GM18498 (cell line): ENCODE results near the gene ARHGEF2.

Experiments used
- ATAC-seq: cut with Tn5 transposase; IDR thresholded peaks from one replicate; pipeline ENCODE4 v1.9.1; 2021; ENCODE audit warnings: mild to moderate bottlenecking, moderate library complexity; ENCODE audit not compliant: unreplicated experiment

ARHGEF2 gene

DNA sequence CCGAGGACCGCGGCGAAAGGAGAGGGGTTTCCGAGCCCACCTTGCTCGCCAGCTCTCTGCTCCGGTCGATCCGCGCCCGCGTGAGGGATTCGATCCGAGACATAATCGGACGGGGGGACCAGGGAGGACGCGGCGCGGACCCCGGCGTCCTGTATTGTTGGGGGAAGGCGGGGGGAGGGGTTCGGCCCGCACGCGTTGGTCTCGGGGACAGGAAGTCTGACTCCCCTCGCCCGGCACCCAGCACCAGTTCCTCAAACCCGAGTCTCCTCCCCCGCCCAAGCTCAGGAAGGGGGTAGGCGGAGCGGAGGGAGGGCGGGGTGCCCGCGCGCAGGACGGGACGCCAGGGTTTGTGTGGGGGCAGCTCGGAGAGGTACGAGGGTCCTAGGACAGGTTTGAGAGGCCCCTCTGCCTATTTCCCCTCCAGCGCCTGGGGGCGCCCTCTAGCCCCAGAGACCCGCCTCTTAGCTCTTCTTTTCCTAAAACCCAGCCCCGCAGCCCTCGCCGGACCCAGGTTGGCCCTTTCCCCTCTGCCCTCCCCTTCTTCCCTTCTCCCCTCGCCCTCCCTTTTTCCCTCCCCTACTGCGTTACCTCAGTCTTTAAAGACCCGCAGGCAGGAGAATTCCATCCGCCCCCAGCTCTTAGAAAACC, at the start of gene ARHGEF2:
Gene ARHGEF2 (minus strand): TSS at position 223 of the 648 bp plus-strand sequence. CDS start 120 bp downstream, at position 103.
- ATAC-seq, result peak; percentile 61

DNA sequence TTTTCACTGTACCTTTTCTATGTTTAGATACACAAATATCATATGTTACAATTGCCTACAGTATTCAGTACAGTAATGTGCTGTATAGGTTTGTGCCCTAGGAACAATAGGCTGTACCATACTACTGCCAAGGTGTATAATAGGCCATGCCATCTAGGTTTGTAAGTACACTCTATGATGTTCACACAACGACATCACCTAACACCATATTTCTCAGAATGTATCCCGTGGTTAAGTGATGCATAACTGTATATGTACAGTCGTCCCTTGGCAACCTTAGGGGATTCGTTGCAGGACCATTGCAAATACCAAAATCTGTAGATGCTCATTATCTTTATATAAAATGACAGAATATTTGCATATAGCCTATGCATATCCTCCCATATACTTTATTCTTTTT, 48.2 kb upstream of the ARHGEF2 start:
- no peak for ATAC-seq

DNA sequence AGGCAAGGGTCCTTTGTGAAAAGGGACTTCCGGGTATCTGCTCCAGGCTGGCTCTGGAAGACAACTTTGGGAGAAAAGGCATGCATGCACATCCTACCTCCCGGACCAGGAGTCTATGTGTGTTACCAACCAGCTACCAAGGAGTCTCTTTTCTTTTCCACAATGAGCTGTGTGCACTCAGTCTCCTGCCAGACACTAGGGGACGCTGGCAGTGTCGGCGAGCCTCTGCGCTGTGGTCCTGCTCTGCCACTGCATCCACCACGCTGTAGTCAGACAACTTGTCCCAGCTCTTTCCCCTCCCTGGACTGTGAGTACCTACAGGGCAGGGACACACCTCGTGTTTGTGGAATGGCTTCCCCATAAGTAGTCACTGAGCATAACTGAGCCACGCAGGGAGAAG, 47.5 kb upstream of the ARHGEF2 start:
- ATAC-seq, result no peak

DNA sequence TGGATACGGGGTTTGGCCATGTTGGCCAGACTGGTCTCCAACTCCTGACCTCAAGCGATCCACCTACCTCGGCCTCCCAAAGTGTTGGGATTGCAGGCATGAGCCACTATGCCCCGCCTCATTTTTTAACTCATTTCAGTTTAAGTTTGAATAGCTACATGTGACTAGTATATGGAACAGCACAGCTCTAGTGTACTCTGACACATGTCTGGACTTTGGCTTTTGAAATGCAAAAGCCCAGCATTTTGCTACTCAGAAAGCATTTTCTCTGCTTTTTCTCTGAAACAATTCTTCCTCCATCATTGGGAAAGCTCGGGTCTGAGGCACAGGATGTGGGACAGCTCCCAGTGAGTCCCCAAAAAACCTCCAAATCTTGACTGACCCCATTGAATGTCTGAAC, 46.5 kb upstream of the ARHGEF2 start:
- ATAC-seq, result no peak

DNA sequence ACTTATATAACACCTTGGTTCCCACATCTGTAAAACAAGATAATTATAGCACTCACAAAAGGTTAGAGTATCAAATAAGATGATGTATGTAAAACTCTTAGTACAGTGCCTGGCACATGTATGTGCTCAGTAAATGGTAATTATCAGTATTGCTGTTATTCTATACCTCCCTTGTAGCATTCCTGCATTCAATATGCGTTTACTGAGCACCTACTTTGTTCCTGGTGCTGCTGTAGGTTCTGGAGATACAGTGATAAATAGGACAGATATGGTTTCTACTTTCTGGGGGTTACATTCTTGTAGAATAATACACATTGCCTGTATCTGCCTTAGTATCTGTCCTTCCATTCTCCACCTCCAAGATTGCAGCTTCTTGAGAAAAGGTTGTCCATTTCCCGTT, 43.6 kb upstream of the ARHGEF2 start:
- no peak for ATAC-seq

DNA sequence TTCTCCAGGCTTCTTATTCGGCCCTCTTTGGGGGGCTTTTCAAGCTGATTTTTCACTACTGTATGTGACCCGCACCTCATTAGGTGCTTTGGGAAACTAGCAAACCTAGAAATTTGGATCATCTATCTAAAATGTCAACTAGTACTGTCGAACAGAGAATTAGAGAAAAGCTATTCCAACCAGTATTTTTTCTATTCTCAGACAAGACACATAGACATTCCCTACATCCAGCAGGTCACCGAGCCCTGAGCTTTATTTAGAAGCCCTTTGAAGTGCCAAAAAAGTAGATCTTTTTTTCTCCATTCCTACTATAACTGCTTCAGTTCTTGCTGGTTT, 42.7 kb upstream of the ARHGEF2 start:
- no peak for ATAC-seq

DNA sequence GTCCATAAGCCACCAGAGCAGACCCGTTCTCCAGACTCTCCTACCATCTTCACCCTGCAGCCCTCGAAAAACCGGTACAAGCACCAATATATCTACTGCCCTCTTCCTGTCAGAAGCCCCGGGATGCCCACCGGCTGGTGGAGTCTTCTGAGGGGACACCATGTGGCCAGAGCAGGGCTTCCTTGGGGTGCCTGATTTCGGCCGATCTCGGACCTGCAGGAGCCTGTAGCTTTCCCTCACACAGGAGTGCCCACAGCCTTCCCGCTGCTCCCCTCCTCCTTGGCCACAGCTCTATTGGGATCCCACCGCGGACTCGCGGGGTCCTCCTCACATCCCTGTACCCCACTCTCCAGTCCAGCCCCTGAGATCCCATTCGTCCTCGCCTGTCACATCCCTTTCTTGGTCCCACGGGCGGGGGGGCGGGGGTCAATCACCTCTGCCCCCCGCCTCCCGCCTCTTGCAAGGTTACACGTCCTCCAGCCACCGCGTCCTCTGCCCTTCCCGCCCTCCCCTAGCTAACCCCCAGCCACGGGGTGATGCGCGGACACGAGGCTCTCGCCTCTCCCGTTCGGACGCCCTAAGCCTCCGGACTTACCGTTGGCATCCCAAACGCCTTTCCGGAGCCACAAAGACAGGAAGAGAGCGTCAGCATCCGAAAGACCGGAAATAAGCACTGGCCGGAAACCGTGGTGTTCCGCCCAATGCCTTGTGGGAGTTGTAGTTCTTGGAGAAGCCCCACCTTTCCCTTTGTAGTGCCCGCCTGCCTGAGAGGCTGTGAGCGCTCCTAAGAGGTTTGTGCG, 42.1 kb upstream of the ARHGEF2 start, which contains the start of gene SSR2:
Gene SSR2 (minus strand): TSS at position 659 of the 800 bp plus-strand sequence. CDS start 784 bp downstream, outside the sequence.
- peak; percentile 93 for ATAC-seq

DNA sequence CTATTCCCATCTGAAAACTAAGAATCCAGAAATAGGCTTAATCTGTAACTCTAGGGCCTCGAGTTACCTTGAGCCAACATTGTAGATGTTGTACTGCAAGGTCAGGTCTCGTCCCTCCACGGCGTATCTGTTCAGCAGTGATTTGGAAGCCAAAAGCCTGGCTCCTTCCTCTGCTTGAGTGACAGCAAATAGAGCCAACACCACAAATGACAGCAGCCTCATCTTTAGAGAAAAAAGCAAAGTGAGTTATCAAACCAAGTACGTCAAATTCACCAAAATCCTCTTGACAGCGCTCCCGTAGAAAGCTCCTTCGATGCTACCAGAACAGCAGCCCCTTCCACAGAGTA, 41.6 kb upstream of the ARHGEF2 start:
- no peak for ATAC-seq

DNA sequence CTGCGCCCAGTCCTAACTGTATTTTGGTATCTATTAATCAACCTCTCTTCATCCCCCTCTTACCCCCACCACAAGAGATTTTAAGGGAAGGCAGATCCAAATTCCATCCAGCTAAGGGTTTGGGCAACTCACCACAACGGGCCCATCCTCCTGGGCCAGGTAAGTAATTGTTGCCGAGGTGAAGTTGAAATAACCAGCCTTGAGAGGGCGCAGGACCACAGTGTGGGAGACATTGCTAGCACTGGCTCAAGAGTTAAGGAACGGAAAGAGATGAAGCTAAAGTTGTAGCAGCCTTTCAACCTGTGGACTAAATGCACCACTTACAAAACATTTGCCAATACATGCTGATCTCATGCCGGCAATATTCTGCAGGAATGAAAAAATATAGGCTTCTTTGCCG, 36.5 kb upstream of the ARHGEF2 start:
- ATAC-seq, result no peak

DNA sequence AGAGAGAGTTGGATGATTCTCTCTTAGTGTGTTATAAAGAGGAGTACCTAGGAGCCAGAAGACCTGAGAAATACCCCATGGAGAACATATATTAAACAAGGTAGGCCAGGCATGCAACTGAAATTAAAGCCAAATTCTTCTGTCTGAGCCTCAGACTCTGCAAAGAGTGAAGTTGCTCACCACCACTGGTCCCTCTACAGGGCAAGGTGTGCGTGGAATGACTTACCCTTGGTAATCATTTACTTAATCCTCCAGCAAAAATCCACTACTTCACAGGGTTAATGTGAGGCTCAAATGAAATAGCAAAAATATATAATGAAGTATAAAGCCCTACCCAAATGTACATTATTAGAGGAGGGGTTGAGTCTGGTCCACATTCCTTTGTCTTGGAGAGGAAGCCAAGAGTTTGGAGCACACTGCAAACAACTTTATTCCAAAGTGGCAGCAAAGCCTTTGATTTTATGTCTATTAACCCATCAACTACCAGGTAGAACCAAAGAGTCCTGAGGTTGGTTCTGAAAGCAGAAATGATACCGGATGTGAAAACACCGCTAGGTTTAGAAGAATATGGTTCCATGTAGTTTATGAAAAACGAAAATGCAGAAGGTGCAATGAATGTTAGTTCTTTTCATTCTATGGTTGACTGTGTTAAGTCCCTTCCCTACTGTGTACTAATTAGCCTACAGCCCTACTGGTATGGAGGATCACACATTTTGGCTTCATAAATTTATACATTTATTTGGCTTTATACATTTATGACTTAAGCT, 33.9 kb upstream of the ARHGEF2 start:
- peak; percentile 81 for ATAC-seq

DNA sequence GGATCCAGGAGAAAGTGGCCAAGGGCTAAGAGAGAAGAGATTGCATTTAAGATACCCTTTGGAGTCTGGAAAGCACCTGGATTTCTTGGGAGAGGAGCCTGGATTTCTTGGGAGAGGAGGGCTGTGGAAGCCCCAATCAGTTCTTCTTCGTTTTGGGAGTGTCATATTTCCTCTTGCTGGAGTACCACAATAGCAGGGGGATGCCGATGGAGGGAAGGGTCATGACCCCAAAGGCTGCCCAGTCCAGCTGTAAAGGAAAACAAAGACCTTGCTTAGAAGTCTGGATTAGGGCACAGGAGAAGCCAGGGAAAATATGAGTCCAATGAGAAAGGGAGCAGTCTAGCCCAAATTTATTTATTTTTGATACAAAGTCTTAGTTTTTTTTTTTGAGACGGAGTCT, 31.1 kb upstream of the ARHGEF2 start:
- no peak for ATAC-seq

DNA sequence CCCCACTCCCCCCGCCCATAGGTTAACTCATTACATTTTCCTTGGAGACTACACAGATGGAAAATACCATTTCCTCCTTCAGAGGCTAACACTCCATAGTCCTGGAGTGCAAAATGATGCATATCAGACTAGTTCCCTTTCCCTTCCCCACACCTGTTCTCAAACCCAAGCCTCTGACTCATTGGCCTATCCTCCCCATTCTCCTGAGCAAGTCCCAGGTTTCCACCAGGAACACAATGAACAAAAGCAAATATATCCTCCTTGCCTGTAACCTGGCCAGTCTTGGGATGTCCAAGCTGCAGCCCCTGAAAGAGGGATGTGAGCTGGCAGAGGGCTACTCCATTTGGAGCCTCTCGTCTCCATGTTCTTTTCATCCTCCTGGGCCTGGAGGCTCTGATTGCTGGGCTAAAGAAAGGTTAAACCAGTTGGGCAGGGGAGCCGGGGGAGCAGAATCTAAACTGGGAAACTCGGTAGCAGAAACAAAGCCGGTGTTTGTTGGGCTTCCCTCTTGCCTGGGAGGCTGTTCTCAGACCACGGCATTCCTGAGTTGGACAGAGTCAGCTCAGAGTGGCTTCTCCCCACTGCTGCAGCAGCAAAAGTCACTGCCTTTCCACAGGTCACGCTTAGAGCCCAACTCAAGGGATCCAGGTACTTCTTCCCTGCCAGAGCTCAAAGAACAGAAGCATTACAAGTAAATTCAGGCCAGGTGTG, 28.5 kb upstream of the ARHGEF2 start:
- no peak for ATAC-seq

DNA sequence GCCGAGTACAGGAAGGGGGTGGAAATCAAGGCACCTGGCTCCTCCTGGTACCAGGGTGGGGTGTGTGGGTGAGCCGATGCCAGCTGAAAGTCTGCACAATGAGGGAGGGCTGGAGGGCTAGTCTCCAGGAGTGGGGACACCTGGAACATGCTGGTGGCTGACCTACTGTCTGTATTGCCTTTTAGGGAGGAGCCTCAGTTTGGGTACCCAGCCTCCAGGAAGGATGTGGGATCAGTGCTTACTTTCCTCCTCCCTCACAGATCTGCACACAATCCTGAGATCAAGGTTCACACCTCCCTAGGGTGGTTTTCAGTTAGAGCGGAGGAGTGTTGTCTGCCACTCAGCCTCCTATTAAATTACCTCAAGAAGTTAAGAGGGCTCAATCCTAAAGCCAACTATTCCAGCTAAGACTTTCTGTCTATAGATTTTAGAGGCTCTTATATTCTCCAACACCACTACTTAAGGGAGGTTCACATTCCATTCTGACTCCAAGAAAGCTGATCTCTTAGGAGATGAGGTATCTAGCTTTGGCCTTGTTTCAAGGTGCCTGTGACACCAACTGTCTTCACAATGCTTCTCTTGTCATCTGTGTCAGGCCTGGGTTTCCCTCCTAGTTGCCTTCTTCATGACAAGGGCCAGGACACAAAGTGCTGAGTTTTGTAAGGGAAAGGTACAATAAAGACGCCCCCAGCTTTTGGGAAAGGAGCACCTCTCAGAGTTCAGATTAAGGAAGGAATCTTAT, 26.7 kb upstream of the ARHGEF2 start:
- ATAC-seq, result no peak

DNA sequence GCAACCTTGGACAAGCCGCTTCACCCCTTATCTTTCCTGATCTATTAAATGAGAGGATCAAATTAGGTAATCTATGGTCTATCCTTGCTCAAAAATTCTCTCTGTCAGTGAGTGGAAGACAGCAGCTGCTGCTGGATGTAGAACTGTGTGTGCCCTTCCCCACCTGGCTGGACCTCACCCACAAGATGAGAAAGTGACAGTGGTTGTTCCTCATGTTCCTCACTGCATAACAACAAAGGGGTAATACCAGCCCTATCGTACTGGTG, 25.5 kb upstream of the ARHGEF2 start:
- ATAC-seq, result no peak

DNA sequence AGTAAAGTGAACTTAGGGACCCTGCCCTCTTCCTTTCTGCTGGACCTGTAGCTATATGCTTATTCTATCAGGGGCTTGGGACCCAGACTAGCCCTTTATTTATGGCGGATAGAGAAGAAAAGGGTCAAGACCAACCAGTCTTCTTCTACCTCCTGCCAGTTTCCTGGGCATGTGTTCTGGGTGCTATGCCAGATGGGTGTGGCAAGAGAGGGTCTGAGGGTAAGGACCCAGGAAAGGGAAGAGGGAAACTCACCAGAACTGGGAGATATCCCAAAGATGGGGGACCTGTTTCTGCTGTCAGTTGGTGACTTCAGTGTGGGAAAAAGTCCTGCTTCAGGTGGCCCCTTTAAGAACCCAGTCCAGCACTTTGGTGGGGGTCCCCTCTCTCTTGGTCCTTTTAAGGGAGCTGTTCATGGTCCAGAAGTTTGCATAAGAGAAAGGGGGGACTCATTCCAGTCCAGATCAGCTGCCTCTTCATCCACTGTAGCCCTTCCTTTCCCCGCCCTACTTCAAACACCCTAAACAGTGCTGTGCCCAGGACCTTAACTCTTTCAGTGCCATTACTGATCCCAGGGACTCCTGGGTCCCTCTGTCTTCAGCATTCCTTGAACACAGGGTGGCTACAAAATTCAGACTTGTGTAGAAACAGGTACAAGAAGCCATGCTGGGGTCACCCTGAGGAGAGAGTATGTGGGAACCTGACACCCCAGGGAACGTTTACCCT, 24.0 kb upstream of the ARHGEF2 start:
- ATAC-seq, result no peak

DNA sequence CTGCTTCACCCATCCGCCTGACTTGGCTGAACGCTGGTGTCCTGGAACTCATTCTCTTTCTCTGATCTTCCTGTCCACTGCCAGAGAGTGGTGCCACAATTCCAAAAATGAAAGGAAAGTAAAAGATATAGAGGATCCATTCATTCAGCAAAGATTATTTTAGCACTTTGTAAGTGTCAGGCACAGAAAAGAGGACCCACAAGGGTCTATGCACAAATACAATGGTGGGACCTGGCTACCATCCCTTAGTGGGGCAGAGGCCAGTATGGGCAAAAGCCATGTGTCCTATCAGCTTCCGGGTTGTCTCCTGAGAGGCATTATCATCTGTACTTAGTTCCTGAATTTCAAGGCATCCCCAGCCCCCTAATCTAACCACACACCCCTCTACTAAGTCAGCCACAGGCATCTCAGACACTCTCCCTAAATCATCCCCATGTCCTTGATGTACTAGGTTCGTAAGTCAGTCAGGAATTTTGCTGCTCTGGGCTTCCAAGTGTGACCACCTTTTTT, 23.4 kb upstream of the ARHGEF2 start:
- no peak for ATAC-seq

DNA sequence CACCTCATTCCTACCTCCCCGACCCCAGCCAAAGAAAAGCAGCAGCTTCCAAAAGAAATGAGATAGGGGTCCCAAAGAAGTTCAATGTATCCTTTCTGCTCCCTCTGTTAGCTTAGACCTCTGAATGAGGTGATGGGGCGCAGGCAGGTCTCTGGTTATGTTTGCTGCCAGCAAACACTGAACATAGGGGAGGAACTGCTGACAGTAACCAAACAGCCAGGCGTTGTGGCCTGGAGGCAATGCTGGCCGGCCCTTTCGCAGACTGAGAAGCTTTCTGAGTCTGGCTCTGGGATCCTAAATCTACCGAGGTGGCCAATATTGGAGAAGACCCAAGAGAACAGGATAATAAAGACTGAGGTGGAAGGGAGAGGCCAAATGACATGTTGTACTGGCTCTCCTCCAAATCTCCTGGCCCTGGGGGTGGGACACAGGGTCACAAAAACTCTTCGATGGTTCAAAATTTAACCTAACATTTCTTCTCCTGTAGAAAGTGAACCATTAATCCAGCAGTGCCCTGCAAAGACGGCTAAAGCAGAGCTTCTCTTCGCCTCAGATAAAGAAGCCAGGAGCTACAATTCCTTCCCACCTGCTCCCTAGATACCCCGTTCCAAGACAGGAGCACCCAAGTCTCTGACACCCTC, 22.8 kb upstream of the ARHGEF2 start:
- no peak for ATAC-seq

DNA sequence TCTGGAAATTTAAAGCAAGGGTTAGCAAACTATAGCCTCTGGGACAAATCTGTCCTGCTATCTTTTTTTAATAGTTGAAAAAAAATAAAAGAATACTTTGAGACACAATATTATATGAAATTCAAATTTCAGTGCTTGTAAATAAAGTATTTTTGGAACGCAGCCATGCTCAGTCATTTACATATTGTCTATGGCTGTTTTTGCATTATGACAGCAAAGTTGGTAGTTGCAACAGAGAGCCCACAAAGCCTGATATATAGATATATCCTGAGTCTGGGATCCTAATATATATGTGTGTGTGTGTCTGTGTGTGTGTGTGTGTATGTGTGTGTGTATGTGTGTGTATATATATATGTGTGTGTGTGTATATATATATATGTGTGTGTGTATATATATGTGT, 21.6 kb upstream of the ARHGEF2 start:
- ATAC-seq, result no peak

DNA sequence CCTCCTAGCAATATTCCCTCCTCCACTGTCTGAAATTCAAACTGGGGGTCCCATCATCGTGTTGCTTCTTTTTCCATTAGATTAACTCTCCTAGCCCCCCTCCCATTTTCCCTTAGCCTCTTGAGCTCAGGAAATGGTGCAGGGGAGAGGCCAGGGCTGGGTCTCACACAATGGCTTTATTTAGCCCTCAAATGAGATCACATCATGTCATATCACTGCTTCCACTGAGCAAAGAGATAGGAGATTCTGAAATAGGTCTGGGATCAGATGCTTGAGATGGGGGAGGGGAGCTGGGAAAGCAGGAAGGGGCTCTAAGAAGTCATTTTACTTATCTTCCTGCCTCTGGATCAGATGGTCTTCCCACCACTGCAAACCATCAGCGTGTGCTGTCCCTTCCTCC, 17.8 kb upstream of the ARHGEF2 start:
- no peak for ATAC-seq

DNA sequence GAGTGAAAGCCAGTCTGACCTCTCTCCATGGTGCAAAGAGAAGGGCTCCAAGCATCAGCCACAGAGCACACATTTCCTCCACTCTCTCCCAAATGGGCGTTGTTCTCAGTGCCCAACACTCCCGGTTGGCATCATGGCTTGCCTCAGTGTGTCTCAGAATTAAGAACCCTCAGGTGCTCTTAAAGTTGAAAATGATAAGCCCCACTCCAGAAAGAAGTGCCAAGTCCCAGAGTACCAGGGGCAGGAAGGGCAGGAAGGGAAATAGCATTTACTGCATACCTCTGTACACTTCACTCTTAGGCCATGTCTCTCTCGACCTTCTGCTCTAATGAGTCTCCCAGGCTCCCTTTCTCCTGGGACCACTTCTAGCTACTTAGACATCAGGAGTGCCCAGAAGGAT, 15.2 kb upstream of the ARHGEF2 start:
- ATAC-seq, result no peak
